Effector memory CD8-positive, alpha-beta T cell (primary cell): ENCODE measurements around the gene PEX6.

Experiments
- ATAC-seq: fragments of 150-1000 bp; cut with Tn5 transposase; replicated peaks from 2 replicates; pipeline ENCODE4 v1.10.0; 2021; ENCODE audit warnings: mild to moderate bottlenecking, moderate library complexity
- DNase-seq, 3 experiments: peaks; one replicate each; pipeline ENCODE4 v3.0.0; 2021
- H3K27ac Mint-ChIP-seq, 2 donors: one replicate each; pipeline ENCODE4 v1.8.0; 2022; ENCODE audit warnings: mild to moderate bottlenecking in 2 of 2, mixed read lengths in 2 of 2, moderate library complexity in 2 of 2
- H3K27me3 Mint-ChIP-seq, 2 donors: one replicate each; pipeline ENCODE4 v1.8.0; 2022; ENCODE audit warnings: mixed read lengths in 2 of 2
- H3K36me3 Mint-ChIP-seq: one replicate; pipeline ENCODE4 v1.8.0; 2022; ENCODE audit warnings: mild to moderate bottlenecking, moderate library complexity, mixed read lengths; ENCODE audit not compliant: insufficient read depth
- H3K4me1 Mint-ChIP-seq, 2 donors: one replicate each; pipeline ENCODE4 v1.8.0; 2022; ENCODE audit warnings: low read depth in 2 of 2, mixed read lengths in 2 of 2
- H3K4me3 Mint-ChIP-seq, 2 donors: one replicate each; pipeline ENCODE4 v1.8.0; 2022; ENCODE audit warnings: mild to moderate bottlenecking in 2 of 2, mixed read lengths in 2 of 2, moderate library complexity in 2 of 2
- H3K9me3 Mint-ChIP-seq, 2 donors: one replicate each; pipeline ENCODE4 v1.8.0; 2022; ENCODE audit warnings: mixed read lengths in 2 of 2

The PEX6 gene

DNA sequence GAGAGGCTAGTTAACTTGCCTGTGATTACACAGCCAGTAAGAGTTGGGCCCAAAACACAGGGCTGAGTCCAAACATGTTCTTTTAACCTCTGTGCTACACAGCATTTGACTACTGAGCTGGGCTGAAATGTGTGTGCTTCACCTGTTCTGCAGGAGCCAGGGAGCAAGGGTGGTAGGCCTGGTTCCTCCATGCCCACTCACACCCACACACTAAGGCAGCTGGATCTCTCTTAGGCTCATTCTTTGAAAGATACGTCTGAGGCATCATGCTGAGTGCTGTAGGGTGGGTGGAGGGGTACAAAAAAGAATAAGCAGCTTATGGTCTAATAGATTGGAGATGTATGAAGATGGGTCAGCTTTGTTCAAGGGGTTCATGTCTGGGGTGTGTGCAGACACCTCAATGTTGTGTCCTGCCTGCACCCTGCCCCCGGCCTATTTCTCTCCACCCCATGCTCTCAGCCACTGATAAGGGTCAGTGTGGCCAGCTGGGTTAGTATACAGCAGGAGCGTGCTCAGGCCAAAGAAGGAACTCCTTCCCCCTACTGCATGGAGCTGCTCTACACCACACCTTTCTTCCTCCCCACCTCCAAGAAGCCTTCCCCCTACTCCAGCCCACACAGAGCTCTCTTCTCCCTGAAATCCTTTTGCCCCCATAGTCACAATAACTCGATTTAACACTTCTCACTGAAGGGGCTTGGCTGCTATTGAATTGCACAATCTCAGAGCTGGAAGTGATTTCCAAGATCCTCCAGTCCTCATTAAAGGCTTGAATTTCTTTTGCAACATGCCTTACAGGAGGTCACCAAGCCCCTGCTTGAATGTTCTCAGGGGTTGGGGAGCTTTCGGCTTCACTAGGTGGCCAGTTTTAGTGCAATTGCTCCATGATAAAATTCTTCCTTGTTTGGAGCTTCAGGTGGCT is 8.8 kb upstream of the PEX6 start:
- H3K4me3 Mint-ChIP-seq: peak overlapping the region; percentile 87 to 97
- no peaks in the 10 kb centered on the region for H3K9me3 Mint-ChIP-seq
- ATAC-seq: no peak
- H3K27me3 Mint-ChIP-seq: no peaks in the 10 kb centered on the region
- peak overlapping the region; percentile 63 to 95 for H3K27ac Mint-ChIP-seq
- peaks cover 29% of the 10 kb centered on the region for H3K36me3 Mint-ChIP-seq
- peaks cover 44 to 53% of the 10 kb centered on the region in 2 donors for H3K4me1 Mint-ChIP-seq
- DNase-seq: no peak

- Mint-ChIP-seq H3K36me3 (peaks cover 24% of the 10 kb centered on the region), H3K4me3 (peak overlapping the region; percentile 87 to 97), H3K4me1 (peaks cover 49 to 54% of the 10 kb centered on the region in 2 donors), H3K9me3 (no peaks in the 10 kb centered on the region), H3K27ac (peak overlapping the region; percentile 92 to 95), H3K27me3 (no peaks in the 10 kb centered on the region)
- DNase-seq (no peak), ATAC-seq (no peak)
These were observed 6.0 kb upstream of the PEX6 start for GRCh38 chr6:42984924-42985475.

GRCh38 chr6:42984001-42984923 is 5.3 kb upstream of the PEX6 start, which contains the start of gene PPP2R5D:
Gene PPP2R5D (plus strand): TSS chr6:42984570. CDS start chr6:42984678, 108 bp downstream.
- ATAC-seq: peak; percentile 91
- H3K27me3 Mint-ChIP-seq: no peaks in the 10 kb centered on the region

GRCh38 chr6:42981836-42982235 is 2.9 kb upstream of the PEX6 start:
- H3K27me3 Mint-ChIP-seq: no peaks in the 10 kb centered on the region
- H3K36me3 Mint-ChIP-seq: peaks cover 39% of the 10 kb centered on the region
- H3K4me1 Mint-ChIP-seq: peaks cover 53 to 54% of the 10 kb centered on the region in 2 donors
- no peak overlapping the region for H3K27ac Mint-ChIP-seq
- no peak overlapping the region for H3K4me3 Mint-ChIP-seq
- no peaks in the 10 kb centered on the region for H3K9me3 Mint-ChIP-seq
- DNase-seq: no peak
- ATAC-seq: no peak

More at GRCh38 chr6:42984001-42984923, 5.3 kb upstream of the PEX6 start, which contains the start of gene PPP2R5D:
- Mint-ChIP-seq H3K4me1 (peaks cover 56 to 59% of the 10 kb centered on the region in 2 donors), H3K9me3 (no peaks in the 10 kb centered on the region), H3K36me3 (peaks cover 26% of the 10 kb centered on the region), H3K27ac (peak within 1 kb of the TSS; percentile 92 to 95), H3K4me3 (peak within 1 kb of the TSS; percentile 87 to 97)
- peak; percentile 97 to 98 (median 97) for DNase-seq

- Mint-ChIP-seq H3K27me3 (no peaks in the 10 kb centered on the region), H3K27ac (peak overlapping the region; percentile 96 to 97), H3K4me1 (peaks cover 39 to 40% of the 10 kb centered on the region in 2 donors), H3K4me3 (peak overlapping the region; percentile 93 to 94), H3K9me3 (no peaks in the 10 kb centered on the region), H3K36me3 (peaks cover 27% of the 10 kb centered on the region)
- peak; percentile 8 for ATAC-seq
- DNase-seq: no peak
These were observed 669 bp upstream of the PEX6 start for GRCh38 chr6:42979523-42980177.

- peak overlapping the region; percentile 93 to 94 for H3K4me3 Mint-ChIP-seq
- peaks cover 31 to 34% of the 10 kb centered on the region in 2 donors for H3K4me1 Mint-ChIP-seq
- H3K27me3 Mint-ChIP-seq: no peaks in the 10 kb centered on the region
- no peak for ATAC-seq
- peak overlapping the region; percentile 96 to 97 for H3K27ac Mint-ChIP-seq
- no peaks in the 10 kb centered on the region for H3K9me3 Mint-ChIP-seq
- peaks cover 21% of the 10 kb centered on the region for H3K36me3 Mint-ChIP-seq
- peak in 1 of 3 experiments; percentile 20 for DNase-seq
These were observed 518 bp downstream of the PEX6 start for GRCh38 chr6:42978487-42978838.

GRCh38 chr6:42974919-42975505 is 4.0 kb downstream of the PEX6 start:
- no peak for ATAC-seq

GRCh38 chr6:42973926-42974325 is 5.1 kb downstream of the PEX6 start:
- no peaks in the 10 kb centered on the region for H3K27me3 Mint-ChIP-seq
- DNase-seq (no peak), ATAC-seq (no peak)
- H3K4me3 Mint-ChIP-seq: no peak overlapping the region
- H3K27ac Mint-ChIP-seq: no peak overlapping the region
- H3K9me3 Mint-ChIP-seq: no peaks in the 10 kb centered on the region
- peaks cover 21 to 24% of the 10 kb centered on the region in 2 donors for H3K4me1 Mint-ChIP-seq
- H3K36me3 Mint-ChIP-seq: peaks cover 11% of the 10 kb centered on the region

More at GRCh38 chr6:42974919-42975505, 4.0 kb downstream of the PEX6 start:
- no peak for DNase-seq
- peaks cover 31 to 34% of the 10 kb centered on the region in 2 donors for H3K4me1 Mint-ChIP-seq
- no peaks in the 10 kb centered on the region for H3K9me3 Mint-ChIP-seq
- H3K27me3 Mint-ChIP-seq: no peaks in the 10 kb centered on the region
- peaks cover 18% of the 10 kb centered on the region for H3K36me3 Mint-ChIP-seq
- peak overlapping the region in 1 of 2 donors; percentile 53 for H3K27ac Mint-ChIP-seq
- H3K4me3 Mint-ChIP-seq: no peak overlapping the region

DNA sequence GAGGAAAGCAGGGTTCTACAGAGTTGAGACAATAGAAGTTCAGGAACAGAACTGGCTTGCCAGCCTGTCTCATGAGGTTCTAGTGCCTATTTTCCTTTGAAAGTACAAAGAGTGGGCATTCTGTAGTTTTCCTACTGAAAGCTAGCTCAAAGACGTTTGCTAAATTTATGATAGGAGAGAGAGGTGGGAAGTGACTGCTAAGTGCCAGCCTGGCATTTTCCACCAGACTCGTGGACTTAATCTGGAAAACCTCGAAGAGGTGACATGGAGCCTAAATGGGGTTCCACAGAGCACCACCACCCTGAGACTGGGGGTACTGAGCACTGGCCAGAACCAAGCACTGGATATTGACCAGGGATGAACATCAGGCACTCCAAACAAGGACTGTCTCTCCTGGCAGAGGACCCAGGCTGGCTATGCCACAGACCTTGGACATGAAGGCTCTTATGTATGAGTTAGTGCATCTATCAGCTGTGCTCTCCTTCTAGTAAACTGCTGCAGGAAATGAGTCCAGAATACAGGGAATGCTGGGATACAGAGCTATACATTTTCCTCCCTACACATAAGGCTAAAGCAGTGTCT is 7.1 kb downstream of the PEX6 start:
- Mint-ChIP-seq H3K4me3 (no peak overlapping the region), H3K9me3 (no peaks in the 10 kb centered on the region), H3K27me3 (no peaks in the 10 kb centered on the region), H3K36me3 (no peaks in the 10 kb centered on the region), H3K27ac (peak overlapping the region in 1 of 2 donors; percentile 44), H3K4me1 (peaks cover 12 to 13% of the 10 kb centered on the region in 2 donors)
- DNase-seq (no peak), ATAC-seq (no peak)

DNA sequence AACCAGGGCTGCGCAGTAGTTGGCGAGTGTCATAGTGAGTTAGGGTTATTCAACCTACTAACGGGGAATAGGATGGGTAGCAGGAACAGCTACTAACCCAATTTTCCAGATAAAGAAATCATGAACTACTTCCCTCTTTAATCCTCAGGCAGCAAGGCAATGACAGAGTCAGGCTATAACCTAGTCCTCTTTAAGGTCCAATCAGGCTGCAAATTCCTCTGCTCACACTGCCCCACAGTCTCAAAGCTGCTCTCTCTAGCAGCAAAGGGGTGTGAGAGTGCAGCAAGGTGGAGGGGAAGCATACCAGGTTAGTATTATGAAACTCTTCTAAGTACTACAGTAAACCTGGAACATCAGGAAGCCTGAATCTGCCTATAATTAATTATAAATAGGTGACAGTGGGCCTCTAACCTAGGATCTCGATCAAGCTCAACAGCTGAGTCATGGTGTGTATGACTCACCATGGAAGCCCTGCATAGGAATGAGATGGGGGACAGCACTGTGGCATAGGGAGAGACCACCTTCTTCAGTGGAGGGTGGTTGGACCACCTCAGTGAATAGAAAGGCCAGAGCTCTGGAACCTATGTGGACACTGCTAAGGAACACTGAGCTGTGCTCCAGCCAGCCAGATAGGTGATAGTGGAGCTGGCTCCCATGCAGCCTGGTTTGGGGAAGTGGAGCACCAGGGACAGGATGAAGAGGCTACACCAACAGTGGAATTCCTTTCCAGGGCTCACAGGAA is 7.9 kb downstream of the PEX6 start:
- DNase-seq (no peak), ATAC-seq (no peak)
- Mint-ChIP-seq H3K4me3 (no peak overlapping the region), H3K9me3 (no peaks in the 10 kb centered on the region), H3K27ac (peak overlapping the region in 1 of 2 donors; percentile 44), H3K27me3 (no peaks in the 10 kb centered on the region), H3K36me3 (no peaks in the 10 kb centered on the region), H3K4me1 (peaks cover 9 to 10% of the 10 kb centered on the region in 2 donors)

DNA sequence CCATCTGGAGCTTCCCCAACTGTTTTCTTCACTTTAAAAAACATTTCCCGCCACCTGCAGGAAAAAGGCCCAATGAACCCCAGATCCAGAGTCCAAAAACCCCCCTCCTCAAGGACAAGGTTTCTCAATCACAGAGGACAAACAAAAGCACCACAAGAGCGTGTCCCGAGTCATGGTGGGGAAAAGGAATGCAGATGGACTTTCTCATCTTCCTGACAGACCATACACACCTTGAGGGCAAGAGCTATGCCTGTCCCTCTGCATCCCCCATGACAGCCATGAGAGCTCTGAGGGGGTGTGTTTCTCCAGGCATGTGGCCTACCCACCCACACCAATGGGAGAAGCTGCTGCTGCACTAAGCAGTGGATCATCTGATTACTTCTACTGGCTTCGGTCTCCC is 9.0 kb downstream of the PEX6 start:
- no peaks in the 10 kb centered on the region for H3K36me3 Mint-ChIP-seq
- peaks cover 4 to 9% of the 10 kb centered on the region in 2 donors for H3K4me1 Mint-ChIP-seq
- H3K27me3 Mint-ChIP-seq: no peaks in the 10 kb centered on the region
- H3K4me3 Mint-ChIP-seq: no peak overlapping the region
- no peaks in the 10 kb centered on the region for H3K9me3 Mint-ChIP-seq
- no peak overlapping the region for H3K27ac Mint-ChIP-seq
- DNase-seq (no peak), ATAC-seq (no peak)
